ENCODE data around the gene ZMAT5.

ZMAT5 gene

GRCh38 chr22:29744902-29745301 lies 21.9 kb downstream of the ZMAT5 start:
- DNase-seq (ENCODE audit: extremely low read depth, low read depth), result peak; percentile 53
- TF ChIP-seq, protein P1, sequence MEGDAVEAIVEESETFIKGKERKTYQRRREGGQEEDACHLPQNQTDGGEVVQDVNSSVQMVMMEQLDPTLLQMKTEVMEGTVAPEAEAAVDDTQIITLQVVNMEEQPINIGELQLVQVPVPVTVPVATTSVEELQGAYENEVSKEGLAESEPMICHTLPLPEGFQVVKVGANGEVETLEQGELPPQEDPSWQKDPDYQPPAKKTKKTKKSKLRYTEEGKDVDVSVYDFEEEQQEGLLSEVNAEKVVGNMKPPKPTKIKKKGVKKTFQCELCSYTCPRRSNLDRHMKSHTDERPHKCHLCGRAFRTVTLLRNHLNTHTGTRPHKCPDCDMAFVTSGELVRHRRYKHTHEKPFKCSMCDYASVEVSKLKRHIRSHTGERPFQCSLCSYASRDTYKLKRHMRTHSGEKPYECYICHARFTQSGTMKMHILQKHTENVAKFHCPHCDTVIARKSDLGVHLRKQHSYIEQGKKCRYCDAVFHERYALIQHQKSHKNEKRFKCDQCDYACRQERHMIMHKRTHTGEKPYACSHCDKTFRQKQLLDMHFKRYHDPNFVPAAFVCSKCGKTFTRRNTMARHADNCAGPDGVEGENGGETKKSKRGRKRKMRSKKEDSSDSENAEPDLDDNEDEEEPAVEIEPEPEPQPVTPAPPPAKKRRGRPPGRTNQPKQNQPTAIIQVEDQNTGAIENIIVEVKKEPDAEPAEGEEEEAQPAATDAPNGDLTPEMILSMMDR (IDR thresholded peaks at IDR 0.05; ENCODE audit: low read depth, low read length), result no peak

DNA sequence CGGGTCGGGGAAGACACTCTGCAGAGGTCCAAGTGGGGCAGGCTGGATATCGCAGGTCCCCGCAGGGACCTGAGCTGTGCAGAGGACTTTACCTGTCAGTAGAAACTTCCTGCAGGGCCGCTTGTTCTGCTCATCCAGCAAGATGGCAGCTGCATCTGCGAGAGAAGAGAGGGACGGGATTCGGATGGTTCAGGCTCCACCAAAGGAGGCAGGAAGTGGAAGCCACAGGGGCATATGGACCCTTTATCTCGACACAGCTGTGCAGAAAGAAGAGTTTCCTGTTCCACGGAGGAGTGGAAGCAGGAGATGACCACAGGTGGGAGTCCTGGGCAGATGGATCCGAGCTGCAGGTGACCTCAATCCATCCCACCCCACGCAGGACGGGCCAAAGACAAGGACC lies 24.5 kb downstream of the ZMAT5 start:
- no peak for DNase-seq (ENCODE audit: extremely low read depth, low read depth)
- TF ChIP-seq, protein P1 (IDR thresholded peaks at IDR 0.05; ENCODE audit: low read depth, low read length), result no peak

DNA sequence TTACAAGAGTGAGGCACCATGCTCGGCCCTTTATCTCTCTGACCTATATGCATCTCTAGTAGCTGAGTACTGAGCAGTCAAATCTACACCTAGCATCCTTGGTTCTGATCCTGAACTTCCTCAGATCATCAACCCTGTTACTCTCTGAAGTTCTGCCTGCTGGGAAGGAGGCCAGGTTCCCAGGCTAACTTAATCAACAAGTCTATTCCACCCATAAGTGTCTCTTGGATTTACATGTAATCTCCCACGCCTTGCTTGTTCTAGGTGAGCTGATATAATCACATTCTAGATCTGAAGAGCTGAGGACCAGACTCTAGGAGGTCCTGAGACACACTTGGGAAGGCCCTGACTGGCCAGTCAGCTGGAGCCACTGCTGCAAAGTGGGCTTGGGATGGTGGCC lies 24.9 kb downstream of the ZMAT5 start:
- no peak for DNase-seq (ENCODE audit: extremely low read depth, low read depth)
- TF ChIP-seq, protein P1 (IDR thresholded peaks at IDR 0.05; ENCODE audit: low read depth, low read length), result no peak

GRCh38 chr22:29740216-29740615 lies 26.6 kb downstream of the ZMAT5 start:
- TF ChIP-seq, protein P1 (IDR thresholded peaks at IDR 0.05; ENCODE audit: low read depth, low read length), result no peak
- no peak for DNase-seq (ENCODE audit: extremely low read depth, low read depth)

- TF ChIP-seq, protein P1 (IDR thresholded peaks at IDR 0.05; ENCODE audit: low read depth, low read length), result no peak
- no peak for DNase-seq (ENCODE audit: extremely low read depth, low read depth)
These were observed 27.4 kb downstream of the ZMAT5 start for GRCh38 chr22:29739346-29739875.

DNA sequence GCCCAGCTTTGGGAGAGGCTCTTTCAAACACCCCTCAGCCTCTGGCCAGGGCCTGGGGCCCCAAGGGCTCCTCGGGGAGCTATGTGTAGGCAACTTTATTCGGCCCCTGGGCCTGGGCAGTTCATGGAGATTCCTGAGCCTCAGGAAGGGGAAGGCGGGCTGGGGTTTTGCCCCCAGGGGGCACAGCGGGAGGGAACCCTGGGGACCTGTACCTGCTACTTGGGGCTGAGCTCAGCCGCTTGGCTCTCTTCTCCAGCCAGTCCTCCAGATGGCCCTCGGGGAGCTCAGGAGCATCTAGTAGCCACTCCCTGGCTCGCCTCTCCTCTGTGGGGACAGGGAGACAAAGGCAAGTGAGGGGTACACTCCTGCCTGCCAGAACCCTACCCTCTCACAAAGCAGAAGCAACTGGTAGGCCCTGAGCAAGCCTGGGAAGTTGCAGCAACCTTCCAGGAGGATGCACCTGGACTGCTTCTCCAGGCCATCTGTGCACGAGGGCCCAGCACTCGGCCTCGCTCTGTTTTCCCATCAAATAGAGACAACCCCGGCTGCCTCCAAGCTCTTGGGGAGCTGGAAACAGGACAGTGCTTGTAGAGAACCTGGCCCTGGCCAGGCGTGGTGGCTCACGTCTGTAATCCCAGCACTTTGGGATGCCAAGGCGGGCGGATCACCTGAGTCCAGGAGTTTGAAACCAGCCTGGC lies 28.5 kb downstream of the ZMAT5 start:
- no peak for DNase-seq (ENCODE audit: extremely low read depth, low read depth)
- TF ChIP-seq, protein P1 (IDR thresholded peaks at IDR 0.05; ENCODE audit: low read depth, low read length), result no peak

- DNase-seq (ENCODE audit: extremely low read depth, low read depth), result no peak
- TF ChIP-seq, protein P1 (IDR thresholded peaks at IDR 0.05; ENCODE audit: low read depth, low read length), result no peak
These were observed 29.3 kb downstream of the ZMAT5 start for GRCh38 chr22:29737251-29738117.

Data from AG09319 (cell line).